GM23248 (cell line): Measurements from ENCODE around the gene ADGRE2. TPM values are rescaled to one million over a fixed set of nuclear protein-coding genes. Genes with fewer than 3 reads are reported as not detected.
"Not testable (repeated sequence)": the region's sequence is repeated elsewhere in the genome, so short reads cannot be mapped to it uniquely, and the experiment has no call there.

Experiments
- DNase-seq: peaks from one replicate; pipeline ENCODE4 v3.0.0-alpha.2; 2015
- H2AFZ ChIP-seq: fragments of 200-600 bp; sonication (generic); 2 replicates; pipeline ENCODE4 v1.6.1; 2016; ENCODE audit warnings: antibody characterized with exemption
- H3F3A ChIP-seq: fragments of 200-600 bp; sonication (generic); 2 replicates; pipeline ENCODE4 v1.6.1; 2016; ENCODE audit warnings: mild to moderate bottlenecking, antibody characterized with exemption, mixed run types; ENCODE audit not compliant: insufficient read depth
- H3K27ac ChIP-seq: fragments of 200-600 bp; sonication (generic); 2 replicates; pipeline ENCODE4 v1.5.1; 2016; ENCODE audit warnings: mild to moderate bottlenecking
- H3K27me3 ChIP-seq: fragments of 200-600 bp; sonication (generic); replicated peaks from 2 replicates; pipeline ENCODE4 v1.6.1; 2016; ENCODE audit warnings: mild to moderate bottlenecking; ENCODE audit not compliant: insufficient read depth
- H3K36me3 ChIP-seq: fragments of 200-600 bp; sonication (generic); 2 replicates; pipeline ENCODE4 v1.6.1; 2016; ENCODE audit warnings: low read depth, mild to moderate bottlenecking
- H3K4me1 ChIP-seq: fragments of 200-600 bp; sonication (generic); 2 replicates; pipeline ENCODE4 v1.6.1; 2016; ENCODE audit warnings: mild to moderate bottlenecking; ENCODE audit not compliant: insufficient read depth
- H3K4me2 ChIP-seq: fragments of 200-600 bp; sonication (generic); one replicate; pipeline ENCODE4 v1.6.1; 2016; ENCODE audit warnings: mild to moderate bottlenecking; ENCODE audit not compliant: unreplicated experiment
- H3K4me3 ChIP-seq: fragments of 200-600 bp; sonication (generic); 2 replicates; pipeline ENCODE4 v1.5.1; 2016; ENCODE audit warnings: mild to moderate bottlenecking
- H3K79me2 ChIP-seq: fragments of 200-600 bp; sonication (generic); 2 replicates; pipeline ENCODE4 v1.6.1; 2016; ENCODE audit warnings: mild to moderate bottlenecking; ENCODE audit not compliant: insufficient read depth
- H3K9ac ChIP-seq: fragments of 200-600 bp; sonication (generic); 2 replicates; pipeline ENCODE4 v1.6.1; 2016; ENCODE audit warnings: mild to moderate bottlenecking
- H3K9me2 ChIP-seq: fragments of 200-600 bp; sonication (generic); 2 replicates; pipeline ENCODE4 v1.6.1; 2016; ENCODE audit warnings: mixed run types, mild to moderate bottlenecking, moderate library complexity; ENCODE audit not compliant: insufficient read depth
- H3K9me3 ChIP-seq: fragments of 200-600 bp; sonication (generic); one replicate; pipeline ENCODE4 v1.6.1; 2017; ENCODE audit warnings: low read depth
- H4K20me1 ChIP-seq: fragments of 200-600 bp; sonication (generic); 2 replicates; pipeline ENCODE4 v1.6.0; 2016; ENCODE audit not compliant: insufficient read depth
- EZH2 ChIP-seq: fragments of 200-600 bp; sonication (generic); IDR thresholded peaks from 2 replicates; pipeline ENCODE4 v1.6.1; 2018; ENCODE audit warnings: antibody characterized with exemption, mild to moderate bottlenecking; ENCODE audit not compliant: insufficient read depth, poor library complexity, severe bottlenecking
- EZH2phosphoT487 ChIP-seq: fragments of 200-600 bp; sonication (generic); IDR thresholded peaks from 2 replicates; pipeline ENCODE4 v1.6.1; 2018; ENCODE audit warnings: antibody characterized with exemption, moderate library complexity, mild to moderate bottlenecking, low read depth; ENCODE audit not compliant: insufficient read depth
- whole genome bisulfite sequencing, 2 experiments: methylation state at CpG; one replicate each; pipeline ENCODE4 v1.1.6; 2015 to 2017; ENCODE audit warnings: low lambda C conversion rate in 2 of 2, low coverage in 1 of 2; ENCODE audit errors: missing lambda C conversion rate in 2 of 2; 5-methylcytosine and 5-hydroxymethylcytosine counted together
- in situ Hi-C: fragments of 300-500 bp; cut with MboI; formaldehyde crosslinking; loops from 2 replicates; pipeline ENCODE4 v1.15.0; 2020
- polyA plus RNA-seq: library from polyadenylated mRNA; unstranded; fragments of >200 nt; fragmentation: Nextera tagmentation; extraction: Ambion mirVana; gene quantifications from 2 replicates; pipeline ENCODE4 v1.2.1, GENCODE V29; 2016
- total RNA-seq: library from RNA; depleted of rRNA; stranded (reverse); fragments of >200 nt; shearing (Covaris generic); gene quantifications from 2 replicates; pipeline ENCODE4 v1.2.3, GENCODE V29; 2014; rRNA removed

Gene ADGRE2
- total RNA-seq: not detected in 2 replicates
- 0.05 and 0.28 TPM in 2 replicates for polyA plus RNA-seq

DNA sequence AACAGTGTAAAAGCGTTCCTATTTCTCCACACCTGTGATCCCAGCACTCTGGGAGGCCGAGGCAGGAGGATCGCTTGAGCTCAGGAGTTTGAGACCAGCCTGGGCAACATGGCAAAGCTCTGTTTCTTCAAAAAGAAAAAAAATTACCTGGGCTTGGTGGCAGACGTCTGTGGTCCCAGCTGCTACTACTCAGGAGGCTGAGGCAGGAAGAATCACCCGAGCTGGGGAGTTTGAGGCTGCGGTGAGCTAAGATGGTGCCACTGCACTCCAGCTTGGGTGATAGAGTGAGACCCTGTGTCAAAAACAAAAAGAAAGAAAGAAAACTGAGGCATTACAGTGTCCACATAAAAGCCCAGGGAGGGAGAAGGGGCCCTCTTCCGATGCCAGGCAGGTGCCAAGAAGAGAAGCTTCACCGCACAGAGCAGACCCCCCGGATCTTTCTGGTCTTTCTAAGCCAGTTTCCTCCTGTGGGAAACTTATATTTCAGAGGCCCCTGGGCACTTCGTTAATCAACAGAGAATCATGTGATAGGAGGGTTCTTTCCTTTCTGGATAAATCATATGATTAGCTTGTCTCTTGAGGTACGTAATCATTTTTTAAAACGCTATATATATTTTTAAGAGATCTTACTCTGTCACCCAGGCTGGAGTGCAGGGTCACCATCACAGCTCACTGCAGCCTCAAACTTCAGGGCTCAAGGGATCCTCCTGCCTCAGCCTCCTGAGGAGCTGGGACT, at the start of gene ADGRE2:
TSS of gene ADGRE2 (minus strand) at position 451 of the 736 bp plus-strand sequence. CDS start 1,804 bp downstream, outside the sequence.
- H3K27ac ChIP-seq, H3K79me2 ChIP-seq, H3K9ac ChIP-seq, H3K4me1 ChIP-seq, H2AFZ ChIP-seq, H3K9me2 ChIP-seq, in situ Hi-C loops, H3K4me2 ChIP-seq, H4K20me1 ChIP-seq, H3K36me3 ChIP-seq, DNase-seq, H3K27me3 ChIP-seq, H3K9me3 ChIP-seq, H3F3A ChIP-seq, H3K4me3 ChIP-seq: not testable (repeated sequence)
- 44 to 47% methylated on average over 12 of the region's 12 CpGs for WGBS, 2 experiments

DNA sequence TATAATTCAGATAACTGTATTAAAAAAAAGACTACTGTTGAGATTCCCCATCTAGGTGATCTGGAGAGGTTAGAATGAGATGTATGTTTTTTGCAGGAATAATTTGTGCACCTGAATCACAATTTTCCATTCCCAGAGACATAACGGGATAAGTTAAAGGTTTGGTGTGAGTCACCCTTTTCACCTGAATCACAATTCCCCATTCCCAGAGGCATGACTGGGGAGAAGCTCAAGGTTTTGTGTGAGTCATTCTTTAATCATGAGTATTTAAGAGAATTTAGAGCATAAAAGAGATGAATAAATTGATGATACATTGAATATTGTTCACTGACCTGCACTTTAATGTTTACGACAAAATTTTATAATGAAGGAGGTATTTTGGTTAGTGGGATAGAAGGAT, 47.6 kb upstream of the ADGRE2 start:
- no peaks in the 10 kb centered on the region for H3K79me2 ChIP-seq
- no peaks in the 10 kb centered on the region for H3F3A ChIP-seq
- no peak overlapping the region for H3K4me3 ChIP-seq
- H3K36me3 ChIP-seq: no peaks in the 10 kb centered on the region
- DNase-seq: no peak
- no peaks in the 10 kb centered on the region for H4K20me1 ChIP-seq
- no peak overlapping the region for H2AFZ ChIP-seq
- no peak overlapping the region for H3K9ac ChIP-seq
- H3K4me1 ChIP-seq: no peaks in the 10 kb centered on the region
- no peaks in the 10 kb centered on the region for H3K9me2 ChIP-seq
- WGBS, 2 experiments: 53 to 62% methylated on average over 2 of the region's 2 CpGs
- H3K4me2 ChIP-seq: no peak overlapping the region
- TF ChIP-seq EZH2phosphoT487 (no peak), EZH2 (no peak)
- H3K27me3 ChIP-seq: no peaks in the 10 kb centered on the region
- in situ Hi-C loops: no loop called here
- H3K9me3 ChIP-seq: no peaks in the 10 kb centered on the region
- H3K27ac ChIP-seq: no peak overlapping the region

DNA sequence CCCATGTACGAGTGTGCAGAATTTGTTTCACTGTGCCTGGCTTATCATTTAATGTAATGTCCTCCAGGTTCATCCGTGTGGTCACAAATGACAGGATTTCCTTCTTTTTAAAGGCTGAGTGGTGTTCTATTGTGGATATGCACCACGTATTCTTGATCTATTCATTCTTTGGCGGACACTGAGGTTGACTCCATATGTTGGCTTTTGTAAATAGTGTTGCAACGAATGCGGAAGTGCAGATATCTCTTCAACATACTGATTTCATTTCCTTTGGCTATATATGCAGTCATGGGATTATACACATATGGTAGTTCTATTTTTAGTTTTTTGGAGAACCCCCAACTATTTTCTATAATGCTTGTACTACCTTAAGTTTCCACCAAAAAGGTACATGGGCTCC, 43.6 kb upstream of the ADGRE2 start:
- Histone ChIP-seq H3K9ac (no peak overlapping the region), H4K20me1 (no peaks in the 10 kb centered on the region), H3K4me1 (no peaks in the 10 kb centered on the region), H3K9me2 (no peaks in the 10 kb centered on the region), H3K27ac (no peak overlapping the region), H3F3A (no peaks in the 10 kb centered on the region), H3K9me3 (no peaks in the 10 kb centered on the region), H3K4me3 (no peak overlapping the region), H3K4me2 (no peak overlapping the region), H3K36me3 (no peaks in the 10 kb centered on the region), H3K27me3 (no peaks in the 10 kb centered on the region), H3K79me2 (no peaks in the 10 kb centered on the region), H2AFZ (no peak overlapping the region)
- in situ Hi-C loops: no loop called here
- 15 to 20% methylated on average over 6 of the region's 6 CpGs for WGBS, 2 experiments
- DNase-seq: no peak
- no peak for TF ChIP-seq EZH2
- no peak for TF ChIP-seq EZH2phosphoT487

DNA sequence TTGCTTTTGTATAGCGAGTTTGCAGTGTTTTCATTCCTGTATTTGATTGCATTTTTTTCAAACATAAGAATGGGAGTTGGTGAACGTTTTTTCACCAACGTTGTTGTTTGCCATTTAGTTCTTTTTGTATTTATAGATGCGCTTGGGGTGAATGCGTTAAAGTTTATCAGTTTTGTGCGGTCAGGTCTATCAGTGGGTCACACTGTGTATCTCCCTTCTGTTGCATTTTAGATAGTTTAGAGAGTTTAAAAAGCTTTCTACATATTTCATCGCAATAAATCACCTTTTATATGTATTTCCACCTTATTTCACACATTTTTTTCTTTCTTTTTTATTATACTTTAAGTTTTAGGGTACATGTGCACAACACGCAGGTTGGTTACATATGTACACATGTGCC, 40.2 kb upstream of the ADGRE2 start:
- in situ Hi-C loops: no loop called here
- H3K27me3 ChIP-seq: no peaks in the 10 kb centered on the region
- H4K20me1 ChIP-seq: no peaks in the 10 kb centered on the region
- H3K9me2 ChIP-seq: no peaks in the 10 kb centered on the region
- 44 to 46% methylated on average over 8 of the region's 8 CpGs for WGBS, 2 experiments
- TF ChIP-seq EZH2: no peak
- no peak for TF ChIP-seq EZH2phosphoT487
- H3F3A ChIP-seq: no peaks in the 10 kb centered on the region
- H3K4me1 ChIP-seq: no peaks in the 10 kb centered on the region
- H3K9me3 ChIP-seq: no peaks in the 10 kb centered on the region
- H3K36me3 ChIP-seq: no peaks in the 10 kb centered on the region
- no peak overlapping the region for H3K9ac ChIP-seq
- no peaks in the 10 kb centered on the region for H3K79me2 ChIP-seq
- no peak overlapping the region for H3K27ac ChIP-seq
- no peak overlapping the region for H3K4me2 ChIP-seq
- no peak for DNase-seq
- H2AFZ ChIP-seq: no peak overlapping the region
- H3K4me3 ChIP-seq: no peak overlapping the region
